Measurements from ENCODE around the gene CS. TPM values are rescaled to one million over a fixed set of nuclear protein-coding genes. Genes with fewer than 3 reads are reported as not detected.
"Not testable (repeated sequence)": the region's sequence is repeated elsewhere in the genome, so short reads cannot be mapped to it uniquely, and the experiment has no call there.

Gene CS
- total and polyA plus RNA-seq, 12 donors: 64.6 to 417 (median 245) TPM

- Histone ChIP-seq H3K27ac (no peak overlapping the region), H3K4me1 (replicated peaks in 1 of 2) (no peaks in the 10 kb centered on the region), H3K36me3 (replicated peaks in 1 of 2) (peaks cover 0 to 63% of the 10 kb centered on the region in 2 donors), H3K9me3 (replicated peaks in 1 of 3) (no peaks in the 10 kb centered on the region), H3K4me3 (no peak overlapping the region), H3K27me3 (no peaks in the 10 kb centered on the region)
- WGBS, 4 donors: 95 to 98% (median 95%) methylated on average over 8 of the region's 8 CpGs
- intact Hi-C loops (cut with DNase I): loop anchor here in 1 of 2 donors (10.0 kb wide), 1 partner anchor 139 kb away; the partner anchor contains the start of gene SPRYD4
- no peak for DNase-seq
- no peak for TF ChIP-seq POLR2A (IDR thresholded peaks at IDR 0.05)
- TF ChIP-seq, protein P1, sequence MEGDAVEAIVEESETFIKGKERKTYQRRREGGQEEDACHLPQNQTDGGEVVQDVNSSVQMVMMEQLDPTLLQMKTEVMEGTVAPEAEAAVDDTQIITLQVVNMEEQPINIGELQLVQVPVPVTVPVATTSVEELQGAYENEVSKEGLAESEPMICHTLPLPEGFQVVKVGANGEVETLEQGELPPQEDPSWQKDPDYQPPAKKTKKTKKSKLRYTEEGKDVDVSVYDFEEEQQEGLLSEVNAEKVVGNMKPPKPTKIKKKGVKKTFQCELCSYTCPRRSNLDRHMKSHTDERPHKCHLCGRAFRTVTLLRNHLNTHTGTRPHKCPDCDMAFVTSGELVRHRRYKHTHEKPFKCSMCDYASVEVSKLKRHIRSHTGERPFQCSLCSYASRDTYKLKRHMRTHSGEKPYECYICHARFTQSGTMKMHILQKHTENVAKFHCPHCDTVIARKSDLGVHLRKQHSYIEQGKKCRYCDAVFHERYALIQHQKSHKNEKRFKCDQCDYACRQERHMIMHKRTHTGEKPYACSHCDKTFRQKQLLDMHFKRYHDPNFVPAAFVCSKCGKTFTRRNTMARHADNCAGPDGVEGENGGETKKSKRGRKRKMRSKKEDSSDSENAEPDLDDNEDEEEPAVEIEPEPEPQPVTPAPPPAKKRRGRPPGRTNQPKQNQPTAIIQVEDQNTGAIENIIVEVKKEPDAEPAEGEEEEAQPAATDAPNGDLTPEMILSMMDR (IDR thresholded peaks at IDR 0.05): no peak
Measured at GRCh38 chr12:56326126-56326525, 26.0 kb upstream of the CS start.

DNA sequence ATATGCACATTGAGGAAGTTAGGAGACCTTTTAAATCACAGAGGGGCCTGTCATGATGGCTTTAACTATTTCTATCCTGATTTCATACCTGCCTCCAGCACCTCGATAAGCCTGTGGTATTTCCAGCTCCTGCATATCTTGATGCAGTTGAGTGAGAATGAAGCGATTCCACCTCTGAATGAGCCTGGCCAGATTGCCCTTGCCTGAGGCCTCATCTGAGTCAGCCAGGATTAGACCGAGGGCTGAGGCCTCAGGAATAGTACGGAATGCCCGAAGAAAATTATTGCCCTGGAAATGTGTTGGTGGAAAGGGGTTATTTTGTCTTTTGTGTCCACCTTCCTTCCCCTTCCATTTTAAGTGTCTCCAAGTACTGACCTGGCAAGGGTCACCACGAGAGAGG, 24.1 kb upstream of the CS start:
- H3K4me3 ChIP-seq: no peak overlapping the region
- intact Hi-C loops (cut with DNase I): loop anchor here in 1 of 2 donors (10.0 kb wide), 1 partner anchor 141 kb away; the partner anchor contains the start of gene SPRYD4
- TF ChIP-seq, protein P1 (IDR thresholded peaks at IDR 0.05): no peak
- TF ChIP-seq POLR2A (IDR thresholded peaks at IDR 0.05): no peak
- H3K4me1 ChIP-seq (replicated peaks in 1 of 2): no peaks in the 10 kb centered on the region
- peaks cover 0 to 69% of the 10 kb centered on the region in 2 donors for H3K36me3 ChIP-seq (replicated peaks in 1 of 2)
- no peaks in the 10 kb centered on the region for H3K27me3 ChIP-seq
- no peaks in the 10 kb centered on the region for H3K9me3 ChIP-seq (replicated peaks in 1 of 3)
- WGBS, 4 donors: 91 to 92% (median 92%) methylated on average over 6 of the region's 6 CpGs
- H3K27ac ChIP-seq: no peak overlapping the region
- no peak for DNase-seq

DNA sequence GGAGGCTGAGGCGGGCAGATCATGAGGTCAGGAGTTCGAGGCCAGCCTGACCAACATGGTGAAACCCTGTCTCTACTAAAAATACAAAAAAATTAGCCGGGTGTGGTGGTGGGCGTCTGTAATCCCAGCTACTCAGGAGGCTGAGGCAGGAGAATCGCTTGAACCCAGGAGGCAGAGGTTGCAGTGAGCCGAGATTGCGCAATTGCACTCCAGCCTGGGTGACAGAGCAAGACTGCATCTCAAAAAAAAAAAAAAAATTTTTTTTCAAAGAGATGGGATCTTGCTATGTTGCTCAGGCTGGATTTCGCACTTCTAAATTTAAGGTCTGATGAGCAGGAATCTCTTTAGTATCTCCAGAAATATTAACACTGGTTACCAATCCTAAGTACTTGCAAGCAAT, 21.5 kb upstream of the CS start:
- 83 to 95% (median 93%) methylated on average over 8 of the region's 8 CpGs for WGBS, 4 donors
- not testable (repeated sequence) for DNase-seq; H3K4me1 ChIP-seq (replicated peaks in 1 of 2); H3K4me3 ChIP-seq; H3K27me3 ChIP-seq; H3K9me3 ChIP-seq (replicated peaks in 1 of 3)
- peak overlapping the region in 2 of 5 donors; percentile 12 to 49 for H3K27ac ChIP-seq
- H3K36me3 ChIP-seq (replicated peaks in 1 of 2): peaks cover 0 to 63% of the 10 kb centered on the region in 2 donors
- intact Hi-C loops (cut with DNase I): loop anchor here in 1 of 2 donors (10.0 kb wide), 1 partner anchor 143 kb away; the partner anchor contains the start of gene SPRYD4

GRCh38 chr12:56321027-56321426, 20.9 kb upstream of the CS start:
- Histone ChIP-seq H3K9me3 (replicated peaks in 1 of 3) (no peaks in the 10 kb centered on the region), H3K27me3 (no peaks in the 10 kb centered on the region), H3K27ac (peak overlapping the region in 3 of 5 donors; percentile 36 to 68 (median 49)), H3K36me3 (replicated peaks in 1 of 2) (peaks cover 0 to 57% of the 10 kb centered on the region in 2 donors), H3K4me3 (no peak overlapping the region), H3K4me1 (replicated peaks in 1 of 2) (peaks cover 0 to 6% of the 10 kb centered on the region in 2 donors)
- WGBS, 4 donors: 30 to 47% (median 34%) methylated on average over 2 of the region's 2 CpGs
- intact Hi-C loops (cut with DNase I): loop anchor here in 1 of 2 donors (10.0 kb wide), 1 partner anchor 144 kb away; the partner anchor contains the start of gene SPRYD4
- TF ChIP-seq POLR2A (IDR thresholded peaks at IDR 0.05): no peak
- TF ChIP-seq, protein P1 (IDR thresholded peaks at IDR 0.05): no peak
- peak; percentile 26 to 86 (median 79) for DNase-seq

GRCh38 chr12:56317675-56318074, 17.5 kb upstream of the CS start:
- intact Hi-C loops (cut with DNase I): no loop called here
- no peak for TF ChIP-seq POLR2A (IDR thresholded peaks at IDR 0.05)
- TF ChIP-seq, protein P1 (IDR thresholded peaks at IDR 0.05): no peak
- H3K27me3 ChIP-seq: no peaks in the 10 kb centered on the region
- DNase-seq: no peak
- no peak overlapping the region for H3K27ac ChIP-seq
- no peaks in the 10 kb centered on the region for H3K9me3 ChIP-seq (replicated peaks in 1 of 3)
- H3K36me3 ChIP-seq (replicated peaks in 1 of 2): peaks cover 0 to 36% of the 10 kb centered on the region in 2 donors
- H3K4me3 ChIP-seq: no peak overlapping the region
- 94 to 98% (median 95%) methylated on average over 3 of the region's 3 CpGs for WGBS, 4 donors
- peaks cover 7 to 15% of the 10 kb centered on the region in 2 donors for H3K4me1 ChIP-seq (replicated peaks in 1 of 2)

All from adrenal gland (tissue), 12 donors.